Upper lobe of left lung (tissue), 6 donors: ENCODE data around the gene RGS7BP. TPM values are rescaled to one million over a fixed set of nuclear protein-coding genes. Genes with fewer than 3 reads are reported as not detected.

ENCODE experiments used
- ATAC-seq, 2 donors: fragments of 200-7000 bp; cut with Tn5 transposase; one replicate each; pipeline ENCODE4 v1.9.1; 2022; ENCODE audit warnings: mild to moderate bottlenecking in 2 of 2, moderate library complexity in 2 of 2; ENCODE audit not compliant: low FRiP score in 2 of 2
- DNase-seq, 2 donors: peaks; one replicate each; pipeline ENCODE4 v3.0.0-alpha.2; 2019 to 2020
- H3K27ac ChIP-seq, 4 donors: fragments of 200-600 bp; sonication (generic); one replicate each; pipeline ENCODE4 v1.5.1; 2016 to 2019
- H3K27me3 ChIP-seq, 4 donors: fragments of 200-600 bp; sonication (generic); one replicate each; pipeline ENCODE4 v1.5.1; 2017 to 2019
- H3K36me3 ChIP-seq, 4 donors: fragments of 200-600 bp; sonication (generic); one replicate each; pipeline ENCODE4 v1.5.1; 2016 to 2019
- H3K4me1 ChIP-seq, 4 donors: fragments of 200-600 bp; sonication (generic); one replicate each; pipeline ENCODE4 v1.5.1; 2018 to 2019
- H3K4me3 ChIP-seq, 4 donors: fragments of 200-600 bp; sonication (generic); one replicate each; pipeline ENCODE4 v1.5.1; 2017 to 2019; ENCODE audit warnings: mild to moderate bottlenecking in 2 of 4, moderate library complexity in 1 of 4
- H3K9me3 ChIP-seq, 4 donors: fragments of 200-600 bp; sonication (generic); one replicate each; pipeline ENCODE4 v1.5.1; 2018 to 2019
- EP300 ChIP-seq, 4 donors: sonication (generic); formaldehyde crosslinking; IDR thresholded peaks; one replicate each; pipeline ENCODE4 v1.5.1; 2017; ENCODE audit warnings: antibody characterized with exemption in 4 of 4, control low read depth in 2 of 4
- POLR2A ChIP-seq, 4 donors: fragments of 450-650 bp; IDR thresholded peaks; one replicate each; pipeline ENCODE4 v1.5.1; 2016 to 2017; ENCODE audit warnings: antibody characterized with exemption in 4 of 4, mild to moderate bottlenecking in 2 of 4
- POLR2AphosphoS5 ChIP-seq, 2 donors: sonication (generic); formaldehyde crosslinking; IDR thresholded peaks; one replicate each; pipeline ENCODE4 v1.5.1; 2017; ENCODE audit warnings: antibody characterized with exemption in 2 of 2
- WGBS, 2 donors: methylation state at CpG; one replicate each; pipeline ENCODE4 v1.1.5; 2017 to 2018; 5-methylcytosine and 5-hydroxymethylcytosine counted together
- total RNA-seq, 6 donors: library from RNA; depleted of rRNA in 4 of 6; stranded (reverse); fragments of >200 nt in 4 of 6; gene quantifications; one replicate each; pipeline versions ENCODE4 v1.1.0 to v1.2.1, GENCODE V29; 2016 to 2021
- TF ChIP-seq, protein P1 (sequence below), 6 experiments: fragments of 450-650 bp in 4 of 6; fragments of 200-600 bp in 2 of 6; sonication (generic) in 2 of 6; IDR thresholded peaks; one replicate each; pipeline ENCODE4 v1.5.1; 2016 to 2019; ENCODE audit warnings: antibody characterized with exemption in 6 of 6
- donor health status: DM: no; HTN: no; CAD: no; lungs with moderate emphysema.
- donor health status: DM: no; HTN: yes; CAD: no; lungs with severe emphysema.

RGS7BP gene
- total RNA-seq, 6 donors from 2014 or later = 1.5 to 3.7 (median 1.8) TPM; not detected in 1

- ATAC-seq (no peak), DNase-seq (no peak)
- Histone ChIP-seq H3K4me3 (no peak overlapping the region), H3K27ac (no peak overlapping the region), H3K9me3 (no peaks in the 10 kb centered on the region), H3K36me3 (no peaks in the 10 kb centered on the region), H3K4me1 (peaks cover 0 to 13% (median 2%) of the 10 kb centered on the region in 4 donors), H3K27me3 (no peaks in the 10 kb centered on the region)
- TF ChIP-seq POLR2AphosphoS5 (IDR thresholded peaks at IDR 0.05) (no peak), POLR2A (IDR thresholded peaks at IDR 0.05) (no peak), EP300 (IDR thresholded peaks at IDR 0.05) (no peak)
- TF ChIP-seq, protein P1, sequence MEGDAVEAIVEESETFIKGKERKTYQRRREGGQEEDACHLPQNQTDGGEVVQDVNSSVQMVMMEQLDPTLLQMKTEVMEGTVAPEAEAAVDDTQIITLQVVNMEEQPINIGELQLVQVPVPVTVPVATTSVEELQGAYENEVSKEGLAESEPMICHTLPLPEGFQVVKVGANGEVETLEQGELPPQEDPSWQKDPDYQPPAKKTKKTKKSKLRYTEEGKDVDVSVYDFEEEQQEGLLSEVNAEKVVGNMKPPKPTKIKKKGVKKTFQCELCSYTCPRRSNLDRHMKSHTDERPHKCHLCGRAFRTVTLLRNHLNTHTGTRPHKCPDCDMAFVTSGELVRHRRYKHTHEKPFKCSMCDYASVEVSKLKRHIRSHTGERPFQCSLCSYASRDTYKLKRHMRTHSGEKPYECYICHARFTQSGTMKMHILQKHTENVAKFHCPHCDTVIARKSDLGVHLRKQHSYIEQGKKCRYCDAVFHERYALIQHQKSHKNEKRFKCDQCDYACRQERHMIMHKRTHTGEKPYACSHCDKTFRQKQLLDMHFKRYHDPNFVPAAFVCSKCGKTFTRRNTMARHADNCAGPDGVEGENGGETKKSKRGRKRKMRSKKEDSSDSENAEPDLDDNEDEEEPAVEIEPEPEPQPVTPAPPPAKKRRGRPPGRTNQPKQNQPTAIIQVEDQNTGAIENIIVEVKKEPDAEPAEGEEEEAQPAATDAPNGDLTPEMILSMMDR (IDR thresholded peaks at IDR 0.05) = no peak
- WGBS, 2 donors = 76 to 82% methylated on average over 2 of the region's 2 CpGs
Observed at GRCh38 chr5:64628901-64629300, 123.1 kb downstream of the RGS7BP start.

DNA sequence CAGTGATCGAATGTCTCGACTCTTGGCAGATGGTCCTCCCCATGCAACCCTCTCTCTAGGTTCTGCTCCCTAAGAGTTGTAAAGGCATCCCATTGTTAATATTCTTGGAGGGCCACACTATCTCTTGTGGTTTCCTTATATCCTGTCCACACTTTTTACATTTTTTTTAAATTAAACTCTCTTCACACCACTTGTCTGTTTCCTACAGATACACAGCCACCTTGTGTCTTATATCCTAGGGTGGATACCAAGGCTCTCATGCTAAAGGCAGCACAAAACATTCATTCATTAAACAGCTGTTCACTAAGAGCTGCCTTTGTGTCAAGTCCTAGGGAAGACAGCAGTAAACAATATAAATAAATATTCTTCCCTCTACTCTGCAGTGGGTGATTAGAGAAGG lies 124.0 kb downstream of the RGS7BP start:
- TF ChIP-seq, protein P1 (IDR thresholded peaks at IDR 0.05) = no peak
- no peak for TF ChIP-seq EP300 (IDR thresholded peaks at IDR 0.05)
- no peak for TF ChIP-seq POLR2A (IDR thresholded peaks at IDR 0.05)
- no peak for TF ChIP-seq POLR2AphosphoS5 (IDR thresholded peaks at IDR 0.05)
- ATAC-seq = no peak
- WGBS, 2 donors = 82 to 85% methylated on average over 2 of the region's 2 CpGs
- no peaks in the 10 kb centered on the region for H3K27me3 ChIP-seq
- H3K4me1 ChIP-seq = peaks cover 0 to 13% (median 2%) of the 10 kb centered on the region in 4 donors
- H3K36me3 ChIP-seq = no peaks in the 10 kb centered on the region
- no peak overlapping the region for H3K27ac ChIP-seq
- no peak for DNase-seq
- H3K4me3 ChIP-seq = no peak overlapping the region
- no peaks in the 10 kb centered on the region for H3K9me3 ChIP-seq

DNA sequence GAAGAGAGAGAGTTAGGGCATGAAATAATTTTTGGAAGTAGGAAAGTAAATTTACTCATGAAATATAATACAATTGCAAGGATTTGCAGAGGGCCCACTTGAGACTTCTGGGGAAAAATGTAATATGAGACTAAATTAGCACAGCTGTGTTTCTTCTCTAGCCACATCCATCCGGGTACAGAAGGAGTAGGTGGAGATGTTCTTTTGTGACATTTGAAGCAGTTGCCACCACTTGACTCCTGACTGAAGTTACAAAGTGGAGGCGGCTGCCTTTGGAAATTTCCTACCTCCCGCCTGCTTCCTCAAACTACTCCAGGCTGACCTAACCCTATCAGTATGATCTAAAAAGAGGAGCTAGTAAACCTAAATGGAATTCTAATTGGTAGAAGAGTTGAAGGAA lies 126.4 kb downstream of the RGS7BP start:
- TF ChIP-seq POLR2A (IDR thresholded peaks at IDR 0.05) (no peak), POLR2AphosphoS5 (IDR thresholded peaks at IDR 0.05) (peak in 1 of 2 donors; percentile 24)
- H3K36me3 ChIP-seq = no peaks in the 10 kb centered on the region
- H3K27me3 ChIP-seq = no peaks in the 10 kb centered on the region
- peaks cover 0 to 13% (median 3%) of the 10 kb centered on the region in 4 donors for H3K4me1 ChIP-seq
- peak in 1 of 2 donors; percentile 72 for DNase-seq
- 37 to 51% methylated on average over 3 of the region's 3 CpGs for WGBS, 2 donors
- H3K27ac ChIP-seq = peak overlapping the region; percentile 4 to 71 (median 36)
- H3K4me3 ChIP-seq = no peak overlapping the region
- no peaks in the 10 kb centered on the region for H3K9me3 ChIP-seq
- ATAC-seq = peak; percentile 48 to 69

GRCh38 chr5:64634997-64635686 lies 129.3 kb downstream of the RGS7BP start:
- TF ChIP-seq EP300 (IDR thresholded peaks at IDR 0.05) = no peak
- TF ChIP-seq, protein P1 (IDR thresholded peaks at IDR 0.05) = peak; percentile 55 to 78 (median 76)
- Histone ChIP-seq H3K27ac (no peak overlapping the region), H3K4me3 (no peak overlapping the region), H3K9me3 (no peaks in the 10 kb centered on the region), H3K4me1 (peaks cover 0 to 13% (median 3%) of the 10 kb centered on the region in 4 donors), H3K36me3 (no peaks in the 10 kb centered on the region), H3K27me3 (no peaks in the 10 kb centered on the region)
- no peak for DNase-seq
- peak in 1 of 2 donors; percentile 64 for ATAC-seq
- WGBS, 2 donors = 0 to 2% methylated on average over 1 of the region's 1 CpG

DNA sequence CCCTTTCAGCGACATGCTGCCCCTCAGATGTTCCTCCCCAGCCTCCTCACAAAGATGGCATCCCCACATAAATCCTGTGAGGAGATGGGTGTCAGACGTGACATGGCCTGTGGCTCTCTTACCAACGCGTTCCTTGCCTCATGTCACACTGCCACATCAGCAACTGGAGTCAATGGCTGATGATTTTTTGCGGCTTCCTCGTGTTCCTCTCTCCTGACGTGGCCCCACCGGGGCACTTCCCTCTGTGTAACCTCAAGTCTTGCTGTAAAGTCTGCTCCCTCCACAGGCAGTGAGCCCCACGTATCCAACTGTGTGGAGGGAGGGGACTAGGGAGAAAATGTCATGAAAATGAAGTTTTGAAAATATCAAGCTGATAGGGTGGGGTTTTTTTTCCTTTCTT lies 131.3 kb downstream of the RGS7BP start:
- 47 to 56% methylated on average over 9 of the region's 9 CpGs for WGBS, 2 donors
- H3K27ac ChIP-seq = no peak overlapping the region
- H3K27me3 ChIP-seq = no peaks in the 10 kb centered on the region
- H3K36me3 ChIP-seq = no peaks in the 10 kb centered on the region
- ATAC-seq (no peak), DNase-seq (no peak)
- TF ChIP-seq POLR2A (IDR thresholded peaks at IDR 0.05) (no peak), EP300 (IDR thresholded peaks at IDR 0.05) (no peak), POLR2AphosphoS5 (IDR thresholded peaks at IDR 0.05) (no peak)
- TF ChIP-seq, protein P1 (IDR thresholded peaks at IDR 0.05) = no peak
- H3K4me3 ChIP-seq = no peak overlapping the region
- no peaks in the 10 kb centered on the region for H3K9me3 ChIP-seq
- H3K4me1 ChIP-seq = peaks cover 0 to 9% (median 3%) of the 10 kb centered on the region in 4 donors
